Testis (tissue), 2 donors: ENCODE data around the gene PRKN.
"Not testable (repeated sequence)": the region's sequence is repeated elsewhere in the genome, so short reads cannot be mapped to it uniquely, and the experiment has no call there.

ENCODE experiments used
- CTCF ChIP-seq, 3 experiments: fragments of 450-650 bp in 2 of 3; fragments of 200-600 bp in 1 of 3; sonication (generic) in 1 of 3; IDR thresholded peaks; one replicate each; pipeline ENCODE4 v1.5.1; 2016 to 2019; ENCODE audit warnings: antibody characterized with exemption in 3 of 3, mild to moderate bottlenecking in 2 of 3, moderate library complexity in 1 of 3
- POLR2A ChIP-seq: fragments of 450-650 bp; IDR thresholded peaks from one replicate; pipeline ENCODE4 v1.6.1; 2017; ENCODE audit warnings: antibody characterized with exemption, mild to moderate bottlenecking, moderate library complexity

- not testable (repeated sequence) for TF ChIP-seq CTCF (IDR thresholded peaks at IDR 0.05); POLR2A
These were observed 905.4 kb downstream of the PRKN start for GRCh38 chr6:161822204-161822603.
